Smooth muscle cell (in vitro differentiated cells): ENCODE measurements around the gene ROR1. TPM values are rescaled to one million over a fixed set of nuclear protein-coding genes. Genes with fewer than 3 reads are reported as not detected.
A peak's percentile ranks its signal among the peaks of the same experiment; 100 is the strongest.

ENCODE experiments used
- DNase-seq: peaks from one replicate; lab custom pipeline; 2025; ENCODE audit not compliant: unreplicated experiment; lab: John Stamatoyannopoulos, UW
- H2AFZ ChIP-seq: fragments of 200-600 bp; sonication (generic); 2 replicates; pipeline ENCODE4 v1.6.0; 2016; ENCODE audit warnings: antibody characterized with exemption, low read depth, mild to moderate bottlenecking
- H3F3A ChIP-seq: fragments of 200-600 bp; sonication (generic); 2 replicates; pipeline ENCODE4 v1.6.0; 2017; ENCODE audit warnings: antibody characterized with exemption, low read depth
- H3K27ac ChIP-seq: fragments of 200-600 bp; sonication (generic); 2 replicates; pipeline ENCODE4 v1.5.1; 2016; ENCODE audit warnings: low read depth, mild to moderate bottlenecking
- H3K27me3 ChIP-seq: fragments of 200-600 bp; sonication (generic); 2 replicates; pipeline ENCODE4 v1.6.1; 2016; ENCODE audit warnings: low read depth, mild to moderate bottlenecking
- H3K36me3 ChIP-seq: fragments of 200-600 bp; sonication (generic); 2 replicates; pipeline ENCODE4 v1.5.1; 2016; ENCODE audit warnings: low read depth
- H3K4me1 ChIP-seq: fragments of 200-600 bp; sonication (generic); 2 replicates; pipeline ENCODE4 v1.5.1; 2016; ENCODE audit warnings: low read depth
- H3K4me2 ChIP-seq: fragments of 200-600 bp; sonication (generic); 2 replicates; pipeline ENCODE4 v1.6.0; 2016; ENCODE audit warnings: mild to moderate bottlenecking
- H3K4me3 ChIP-seq: fragments of 200-600 bp; sonication (generic); 2 replicates; pipeline ENCODE4 v1.5.1; 2016; ENCODE audit warnings: mild to moderate bottlenecking
- H3K79me2 ChIP-seq: fragments of 200-600 bp; sonication (generic); 2 replicates; pipeline ENCODE4 v1.6.0; 2016; ENCODE audit warnings: low read depth, mild to moderate bottlenecking
- H3K9ac ChIP-seq: fragments of 200-600 bp; sonication (generic); 2 replicates; pipeline ENCODE4 v1.6.0; 2016; ENCODE audit warnings: low read depth
- H3K9me3 ChIP-seq: fragments of 200-600 bp; sonication (generic); replicated peaks from 2 replicates; pipeline ENCODE4 v1.5.1; 2016; ENCODE audit warnings: low read depth
- H4K20me1 ChIP-seq: fragments of 200-600 bp; sonication (generic); 2 replicates; pipeline ENCODE4 v1.6.0; 2016; ENCODE audit warnings: low read depth
- CTCF ChIP-seq: fragments of 200-600 bp; sonication (generic); IDR thresholded peaks from 2 replicates; pipeline ENCODE4 v1.5.1; 2017; ENCODE audit warnings: borderline replicate concordance, mild to moderate bottlenecking, antibody characterized with exemption; ENCODE audit not compliant: insufficient read depth, poor library complexity, severe bottlenecking
- WGBS: methylation state at CpG from one replicate; pipeline ENCODE4 v1.1.7; 2016; ENCODE audit warnings: low lambda C conversion rate; 5-methylcytosine and 5-hydroxymethylcytosine counted together
- polyA plus RNA-seq: library from polyadenylated mRNA; unstranded; fragments of >200 nt; fragmentation: Nextera tagmentation; extraction: Ambion mirVana; gene quantifications from 2 replicates; pipeline ENCODE4 v1.2.1, GENCODE V29; 2016
- total RNA-seq: library from RNA; depleted of rRNA; stranded (reverse); fragments of >200 nt; gene quantifications from 2 replicates; pipeline ENCODE4 v1.2.3, GENCODE V29; 2014

Gene ROR1
- total and polyA plus RNA-seq, 2 experiments from 2014 or later: 3.3 to 7.2 TPM

GRCh38 chr1:63861052-63861691, 87.4 kb downstream of the ROR1 start:
- Histone ChIP-seq H3K4me3 (no peak overlapping the region), H3K27ac (no peak overlapping the region), H3K79me2 (peaks cover 8% of the 10 kb centered on the region), H3K4me2 (no peak overlapping the region), H3K36me3 (no peaks in the 10 kb centered on the region), H3F3A (no peaks in the 10 kb centered on the region), H3K27me3 (no peaks in the 10 kb centered on the region), H3K4me1 (peaks cover 38% of the 10 kb centered on the region), H3K9me3 (no peaks in the 10 kb centered on the region), H2AFZ (no peak overlapping the region), H4K20me1 (no peaks in the 10 kb centered on the region), H3K9ac (no peak overlapping the region)
- 79% methylated on average over 6 of the region's 6 CpGs for WGBS
- no peak for TF ChIP-seq CTCF
- no peak for DNase-seq

- Histone ChIP-seq H3K9me3 (no peaks in the 10 kb centered on the region), H3K4me3 (no peak overlapping the region), H3K36me3 (no peaks in the 10 kb centered on the region), H3K27ac (no peak overlapping the region), H4K20me1 (no peaks in the 10 kb centered on the region), H3K79me2 (peaks cover 8% of the 10 kb centered on the region), H3K4me2 (no peak overlapping the region), H3K27me3 (no peaks in the 10 kb centered on the region), H3K4me1 (peaks cover 30% of the 10 kb centered on the region), H3K9ac (no peak overlapping the region), H2AFZ (no peak overlapping the region), H3F3A (no peaks in the 10 kb centered on the region)
- 76% methylated on average over 3 of the region's 3 CpGs for WGBS
- TF ChIP-seq CTCF: no peak
- DNase-seq: no peak
Measured at GRCh38 chr1:63863145-63863544, 89.3 kb downstream of the ROR1 start.

- Histone ChIP-seq H2AFZ (no peak overlapping the region), H3K4me1 (peaks cover 19% of the 10 kb centered on the region), H3K4me2 (no peak overlapping the region), H3F3A (no peaks in the 10 kb centered on the region), H3K79me2 (peaks cover 8% of the 10 kb centered on the region), H3K27ac (peak overlapping the region; percentile 59), H3K27me3 (no peaks in the 10 kb centered on the region), H4K20me1 (no peaks in the 10 kb centered on the region), H3K4me3 (no peak overlapping the region), H3K9me3 (no peaks in the 10 kb centered on the region), H3K9ac (no peak overlapping the region), H3K36me3 (no peaks in the 10 kb centered on the region)
- TF ChIP-seq CTCF: no peak
- no peak for DNase-seq
- 53% methylated on average over 4 of the region's 4 CpGs for WGBS
Measured at GRCh38 chr1:63864224-63864641, 90.4 kb downstream of the ROR1 start.

GRCh38 chr1:63865561-63865960, 91.7 kb downstream of the ROR1 start:
- Histone ChIP-seq H3K9me3 (no peaks in the 10 kb centered on the region), H3F3A (no peaks in the 10 kb centered on the region), H3K27me3 (no peaks in the 10 kb centered on the region), H3K36me3 (no peaks in the 10 kb centered on the region), H2AFZ (no peak overlapping the region), H3K79me2 (peaks cover 4% of the 10 kb centered on the region), H3K4me3 (no peak overlapping the region), H3K9ac (no peak overlapping the region), H4K20me1 (no peaks in the 10 kb centered on the region), H3K4me1 (peaks cover 16% of the 10 kb centered on the region), H3K4me2 (no peak overlapping the region), H3K27ac (no peak overlapping the region)
- 89% methylated on average over 4 of the region's 4 CpGs for WGBS
- no peak for DNase-seq
- TF ChIP-seq CTCF: no peak
